GM10266 (cell line): ENCODE data around the gene FXYD6.

Experiments
- DNase-seq: peaks from one replicate; pipeline ENCODE4 v3.0.0; 2012; ENCODE audit errors: extremely low spot score
- CTCF ChIP-seq: IDR thresholded peaks from 2 replicates; pipeline ENCODE4 v1.5.1; 2012; ENCODE audit warnings: mild to moderate bottlenecking, low read depth; ENCODE audit not compliant: control insufficient read depth, insufficient read depth; ENCODE audit errors: missing control alignments

FXYD6 gene

GRCh38 chr11:117859061-117859460 is 17.4 kb downstream of the FXYD6 start:
- no peak for DNase-seq
- TF ChIP-seq CTCF = no peak

GRCh38 chr11:117857734-117858414 is 18.6 kb downstream of the FXYD6 start:
- no peak for TF ChIP-seq CTCF
- no peak for DNase-seq

GRCh38 chr11:117855912-117856651 is 20.4 kb downstream of the FXYD6 start:
- DNase-seq = no peak
- no peak for TF ChIP-seq CTCF

GRCh38 chr11:117855186-117855845 is 21.1 kb downstream of the FXYD6 start:
- DNase-seq = no peak
- no peak for TF ChIP-seq CTCF

GRCh38 chr11:117852309-117852708 is 24.1 kb downstream of the FXYD6 start:
- TF ChIP-seq CTCF = no peak
- DNase-seq = no peak

GRCh38 chr11:117851852-117852251 is 24.6 kb downstream of the FXYD6 start:
- TF ChIP-seq CTCF = no peak
- no peak for DNase-seq

- TF ChIP-seq CTCF = no peak
- no peak for DNase-seq
Measured at GRCh38 chr11:117851106-117851505, 25.4 kb downstream of the FXYD6 start.
